Stimulated activated CD4-positive, alpha-beta T cell treated with anti-CD3 and anti-CD28 coated beads, Interleukin-1b, Interleukin-23, amount 100 ng/mL, for 24 hours (primary cell): ENCODE data around the gene SLAMF8.

Experiments used
- DNase-seq, 4 experiments: peaks; one replicate each; pipeline ENCODE4 v3.0.0-alpha.2; 2020; ENCODE audit warnings: low read depth in 4 of 4, low spot score in 1 of 4

SLAMF8 gene

DNA sequence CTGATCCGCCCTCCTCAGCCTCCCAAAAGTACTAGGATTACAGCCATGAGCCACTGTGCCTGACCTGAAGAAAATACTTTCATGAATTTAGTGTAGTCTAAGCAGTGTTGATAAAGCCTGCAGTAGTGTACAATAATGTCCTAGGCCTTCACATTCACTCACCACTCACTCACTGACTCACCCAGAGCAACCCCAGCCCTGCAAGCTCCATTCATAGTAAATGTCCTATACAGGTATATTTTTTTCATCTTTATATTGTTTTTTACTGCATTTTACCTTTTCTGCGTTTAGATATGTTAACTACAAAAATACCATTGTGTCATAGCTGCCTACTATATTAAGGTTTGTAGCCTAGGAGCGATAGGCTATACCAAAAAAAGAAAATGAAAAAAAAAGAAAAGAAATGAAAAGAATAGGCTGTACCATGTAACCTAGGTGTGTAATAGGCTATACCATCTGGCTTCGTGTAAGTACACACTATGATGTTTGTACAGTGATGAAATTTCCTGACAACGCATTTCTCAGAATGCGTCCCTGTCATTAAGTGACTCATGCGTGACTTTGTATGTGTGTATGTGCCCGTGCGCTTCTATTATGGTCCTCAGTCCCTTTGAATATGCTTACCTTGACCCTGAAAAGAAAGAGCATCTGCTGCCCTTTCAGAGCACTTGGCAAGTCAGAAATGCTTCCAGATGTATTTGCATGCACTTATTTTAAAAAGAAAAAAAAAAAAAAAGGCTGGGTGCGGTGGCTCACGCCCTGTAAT lies 9.2 kb upstream of the SLAMF8 start:
- no peak for DNase-seq

DNA sequence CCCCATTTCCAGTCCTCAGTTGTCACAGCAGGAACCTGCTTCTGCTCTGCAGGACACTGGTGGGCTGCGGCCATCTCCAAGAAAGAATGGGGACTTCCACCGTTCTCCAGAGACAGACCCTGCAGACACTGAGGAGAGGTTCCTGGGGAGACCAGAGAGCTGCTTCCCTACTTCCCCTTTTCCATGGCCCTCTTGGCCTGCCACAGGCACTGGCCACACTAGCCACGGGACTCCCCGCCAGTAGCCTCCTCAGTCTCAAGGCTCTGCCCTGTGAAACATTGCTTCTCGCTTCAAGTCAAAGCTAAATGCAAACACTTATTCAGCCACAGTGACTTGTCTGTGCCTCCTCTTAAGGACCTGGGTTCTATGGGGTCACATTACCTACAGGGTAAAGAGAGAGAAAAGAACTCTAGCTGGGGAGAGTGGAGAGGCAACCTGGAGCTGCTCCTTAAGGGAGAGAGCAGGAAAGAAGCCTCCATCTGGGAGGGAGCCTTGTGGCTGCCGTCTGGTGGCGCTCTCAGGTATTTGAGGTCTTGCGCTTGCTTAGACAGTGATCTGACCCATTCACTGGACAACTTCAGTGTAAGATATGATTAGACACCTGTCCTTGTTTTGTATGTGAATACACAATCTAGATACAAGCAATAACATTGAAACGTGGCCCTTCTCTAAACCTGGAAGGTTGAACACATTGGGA lies 5.4 kb upstream of the SLAMF8 start:
- DNase-seq: no peak

DNA sequence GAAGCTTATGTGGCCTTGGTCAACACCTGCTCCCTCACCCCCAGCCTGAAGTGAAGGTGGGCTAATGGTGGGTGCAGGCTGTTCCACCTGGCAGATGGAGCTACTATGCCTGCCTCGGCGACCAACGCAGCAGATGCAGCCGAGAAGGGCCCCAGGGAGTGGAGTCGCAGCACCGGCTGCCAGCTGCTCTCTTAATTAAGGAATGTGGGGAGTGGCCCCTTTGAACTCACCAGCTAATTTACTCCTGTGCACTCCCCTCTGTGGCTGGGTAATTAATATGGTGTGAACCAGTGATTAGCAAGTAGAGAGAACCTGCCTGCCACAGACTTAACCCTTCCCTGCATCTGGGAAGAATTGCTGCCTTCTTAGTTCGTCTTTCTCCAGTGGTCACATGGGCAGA lies 3.3 kb upstream of the SLAMF8 start:
- no peak for DNase-seq

DNA sequence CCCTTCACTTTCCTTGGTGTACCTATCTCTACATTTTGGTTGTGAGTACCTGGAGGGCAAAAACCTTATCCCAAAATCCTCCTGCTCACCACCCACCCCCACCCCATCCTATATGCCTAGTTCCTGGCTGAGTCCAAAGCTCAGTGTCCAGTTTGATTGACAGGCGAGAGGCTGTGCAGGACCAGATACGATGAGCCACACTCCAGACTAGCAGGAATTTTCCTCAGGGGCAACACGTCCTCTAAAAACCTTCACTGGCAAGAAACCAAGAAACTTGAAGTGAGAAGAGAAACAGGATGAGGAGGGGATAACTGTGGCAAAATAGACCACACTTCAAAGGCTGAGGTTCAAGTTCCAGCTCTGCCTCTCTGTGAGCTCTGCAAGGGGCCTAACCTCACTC lies 1.1 kb upstream of the SLAMF8 start:
- no peak for DNase-seq

DNA sequence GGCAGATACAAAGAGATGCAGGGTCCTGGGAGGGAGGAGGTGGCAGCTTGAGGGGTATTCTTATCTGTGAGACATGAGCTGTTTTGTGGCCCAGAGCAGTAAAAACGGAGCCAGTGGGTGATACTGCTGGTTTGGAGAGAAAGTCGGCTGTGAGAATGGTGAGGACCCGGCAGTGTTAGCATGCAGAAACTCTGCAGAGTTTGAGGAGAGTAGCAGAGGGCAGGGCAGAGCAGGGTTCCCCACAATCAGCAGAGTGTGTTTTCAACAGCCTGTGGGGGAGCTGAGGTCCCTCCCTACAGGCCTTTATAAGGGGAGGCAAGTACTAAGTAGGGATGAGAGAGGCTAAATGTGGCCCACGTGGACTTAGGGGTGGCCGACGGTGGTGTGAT lies 423 bp downstream of the SLAMF8 start:
- no peak for DNase-seq

DNA sequence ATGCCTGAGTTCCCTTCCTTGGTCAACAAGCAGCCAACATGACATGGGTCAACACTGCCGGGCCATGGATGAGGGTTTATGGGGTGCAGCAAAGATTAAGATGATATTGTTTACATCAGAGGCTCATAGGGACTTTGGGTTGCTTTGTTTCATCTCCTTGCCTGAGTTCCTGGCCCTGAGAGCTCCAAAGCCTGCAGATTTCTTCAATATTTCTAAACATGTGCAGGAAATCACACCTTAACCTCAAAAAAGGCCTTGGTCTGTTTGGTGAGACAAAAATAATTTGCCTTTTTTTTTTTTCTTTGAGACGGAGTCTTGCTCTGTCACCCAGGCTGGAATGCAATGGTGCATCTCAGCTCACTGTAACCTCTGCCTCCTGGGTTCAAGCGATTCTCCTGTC lies 876 bp downstream of the SLAMF8 start:
- no peak for DNase-seq

DNA sequence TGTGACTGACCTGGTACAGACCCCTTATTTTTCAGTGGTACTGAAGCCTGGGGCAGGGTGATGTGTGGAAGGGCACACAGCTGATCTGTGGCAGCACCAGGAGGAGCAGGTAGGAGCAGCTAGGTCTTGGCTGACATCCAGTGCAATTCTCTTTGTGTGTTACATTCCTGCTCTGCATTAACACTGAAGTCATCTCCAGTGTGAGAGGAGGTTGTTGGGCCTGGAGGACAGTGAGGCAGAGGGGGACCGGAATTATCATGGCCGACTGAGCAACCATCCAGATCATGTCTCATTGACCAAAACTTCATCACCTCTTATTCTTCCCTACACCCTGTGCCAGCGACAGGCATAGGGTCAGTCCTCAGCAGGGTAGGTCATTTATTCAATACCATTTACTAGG lies 1.5 kb downstream of the SLAMF8 start:
- DNase-seq: no peak

DNA sequence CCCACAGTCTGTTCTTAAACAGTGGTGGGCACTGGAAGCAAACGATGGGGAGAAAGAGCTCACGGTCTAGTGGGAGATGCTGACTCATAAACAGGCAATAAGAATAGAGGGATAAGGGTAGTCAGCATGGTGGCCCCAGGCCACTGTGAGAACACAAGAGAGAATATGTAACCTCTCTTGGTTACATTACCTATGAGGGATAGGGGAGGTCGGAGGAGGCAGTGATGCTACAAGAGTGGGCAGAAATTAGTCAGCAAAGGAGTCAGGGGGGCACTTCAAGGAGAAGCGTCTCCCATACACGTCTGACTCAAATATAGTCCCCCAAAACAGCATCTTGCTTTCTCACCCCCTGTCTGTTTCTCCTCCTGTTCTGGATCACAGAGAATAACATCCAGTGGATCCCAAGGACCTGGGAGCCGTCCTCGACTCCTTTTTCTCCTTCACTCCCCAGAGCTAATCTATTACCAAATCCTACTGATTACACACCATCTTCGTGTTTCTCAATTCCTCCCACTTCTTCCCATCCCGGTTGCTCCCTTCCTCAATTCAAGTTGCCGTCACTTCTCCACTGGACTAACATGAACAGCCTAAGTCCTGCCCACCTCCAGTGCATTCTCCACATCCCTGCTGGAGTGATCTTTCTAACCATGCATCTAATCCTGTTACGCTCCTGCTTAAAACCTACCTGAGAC lies 2.1 kb downstream of the SLAMF8 start:
- no peak for DNase-seq

DNA sequence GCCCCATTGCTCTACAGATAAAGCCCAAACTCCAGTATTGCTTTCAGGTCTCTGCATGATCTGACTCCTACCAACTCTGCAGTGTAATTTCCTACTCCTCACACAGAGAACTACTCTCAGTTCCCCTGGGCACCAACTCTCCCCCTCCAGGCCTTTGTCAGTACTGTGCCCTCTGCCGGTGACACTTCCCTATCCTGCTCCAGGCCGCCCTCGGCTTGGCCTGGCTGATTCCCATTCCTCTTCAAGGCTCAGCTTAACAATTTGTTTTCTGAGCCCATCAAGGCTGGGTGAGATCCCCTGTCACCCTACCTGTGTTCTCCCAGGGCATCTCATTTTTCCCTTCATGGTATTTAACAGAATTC lies 2.6 kb downstream of the SLAMF8 start:
- no peak for DNase-seq

DNA sequence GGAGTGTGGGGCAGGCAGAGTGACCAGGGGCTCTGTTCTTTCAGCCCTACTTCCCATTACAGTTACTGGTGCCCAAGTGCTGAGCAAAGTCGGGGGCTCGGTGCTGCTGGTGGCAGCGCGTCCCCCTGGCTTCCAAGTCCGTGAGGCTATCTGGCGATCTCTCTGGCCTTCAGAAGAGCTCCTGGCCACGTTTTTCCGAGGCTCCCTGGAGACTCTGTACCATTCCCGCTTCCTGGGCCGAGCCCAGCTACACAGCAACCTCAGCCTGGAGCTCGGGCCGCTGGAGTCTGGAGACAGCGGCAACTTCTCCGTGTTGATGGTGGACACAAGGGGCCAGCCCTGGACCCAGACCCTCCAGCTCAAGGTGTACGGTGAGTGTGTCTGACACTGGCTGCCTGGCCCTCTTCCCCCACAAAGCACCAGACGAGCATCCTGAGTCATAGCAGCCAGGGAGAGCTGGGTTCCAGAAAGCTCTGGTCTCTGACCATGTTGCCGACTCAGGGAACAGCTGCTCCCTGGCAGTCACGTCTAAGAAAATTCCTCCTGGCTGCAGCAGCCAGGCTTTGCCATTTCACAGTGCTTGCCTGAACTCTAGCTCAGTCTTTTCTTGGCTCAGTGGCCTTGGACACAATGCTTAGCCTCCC lies 3.3 kb downstream of the SLAMF8 start:
- no peak for DNase-seq

DNA sequence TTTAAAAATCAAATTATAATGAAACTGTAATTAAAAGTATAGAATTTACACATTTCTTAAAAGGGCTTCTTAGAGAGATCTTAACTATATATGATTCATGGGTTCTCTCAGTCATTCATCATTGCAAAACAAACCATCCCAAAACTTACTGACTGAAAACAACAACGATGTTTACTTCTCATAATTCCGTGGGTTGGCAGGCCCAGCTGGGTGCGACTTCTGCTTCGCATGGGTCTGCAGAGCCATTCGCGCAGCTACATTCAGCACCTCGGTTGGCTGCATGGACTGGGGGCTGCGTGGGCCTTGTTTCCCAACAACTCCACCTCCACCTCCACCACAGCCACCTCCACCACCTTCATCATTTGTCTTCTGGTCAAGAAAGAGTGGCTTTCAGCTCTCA lies 4.0 kb downstream of the SLAMF8 start:
- DNase-seq: no peak

DNA sequence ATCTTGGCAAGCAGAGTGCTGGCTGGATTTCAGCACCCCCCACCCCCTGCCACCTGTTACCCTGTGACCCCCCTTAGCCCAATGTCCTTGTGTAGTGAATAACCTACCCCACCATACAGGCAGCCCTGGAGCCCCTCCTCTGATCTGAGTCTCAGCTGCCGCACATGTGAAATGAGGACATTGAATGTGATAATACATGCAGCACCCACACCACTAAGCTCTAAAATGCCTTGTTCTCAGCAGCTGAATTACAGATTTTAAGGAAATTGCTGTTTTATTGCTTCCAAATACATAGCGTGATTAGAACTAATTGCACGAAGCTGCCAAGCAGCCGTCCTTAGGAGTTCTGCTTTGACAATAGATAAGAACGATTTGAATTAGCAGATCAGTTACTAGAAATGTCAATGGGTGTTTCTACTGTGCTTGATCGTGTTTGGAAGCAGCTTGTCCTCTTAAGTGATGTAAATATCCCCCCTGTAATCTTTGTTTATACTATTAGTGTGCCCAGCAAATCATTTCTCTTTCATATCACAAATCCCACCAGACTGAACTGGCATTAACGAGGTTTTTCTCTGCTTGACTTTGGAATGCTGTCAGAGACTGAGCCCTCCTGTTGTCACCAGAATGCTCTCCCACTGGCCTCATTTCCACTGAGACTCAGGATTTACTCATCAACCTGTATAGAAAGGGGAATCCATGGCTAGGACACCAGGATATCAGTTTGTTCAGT lies 4.9 kb downstream of the SLAMF8 start:
- no peak for DNase-seq

DNA sequence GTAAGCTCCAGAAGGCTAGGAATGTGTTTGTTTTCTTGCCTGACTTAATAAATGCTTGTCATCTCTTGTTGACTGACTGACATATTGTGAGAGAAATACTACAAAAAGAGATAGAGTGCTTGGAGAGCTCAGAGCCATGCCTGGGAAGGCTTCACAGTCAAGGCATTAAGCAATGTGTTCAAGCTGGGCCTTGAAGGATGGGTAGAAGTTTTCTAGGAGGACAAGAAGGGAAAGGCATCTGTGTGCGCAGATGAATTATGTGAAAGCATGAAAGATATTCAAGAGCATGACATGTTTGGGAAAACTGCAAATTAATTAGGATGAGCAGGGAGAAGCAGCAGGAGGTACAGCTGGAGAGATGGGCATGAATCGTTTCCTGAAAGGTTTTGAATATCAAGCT lies 5.6 kb downstream of the SLAMF8 start:
- no peak for DNase-seq

DNA sequence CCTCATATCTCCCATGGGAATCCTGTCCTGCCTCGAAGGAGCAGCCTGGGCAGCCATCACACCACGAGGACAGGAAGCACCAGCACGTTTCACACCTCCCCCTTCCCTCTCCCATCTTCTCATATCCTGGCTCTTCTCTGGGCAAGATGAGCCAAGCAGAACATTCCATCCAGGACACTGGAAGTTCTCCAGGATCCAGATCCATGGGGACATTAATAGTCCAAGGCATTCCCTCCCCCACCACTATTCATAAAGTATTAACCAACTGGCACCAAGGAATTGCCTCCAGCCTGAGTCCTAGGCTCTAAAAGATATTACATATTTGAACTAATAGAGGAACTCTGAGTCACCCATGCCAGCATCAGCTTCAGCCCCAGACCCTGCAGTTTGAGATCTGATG lies 8.7 kb downstream of the SLAMF8 start:
- DNase-seq: no peak

DNA sequence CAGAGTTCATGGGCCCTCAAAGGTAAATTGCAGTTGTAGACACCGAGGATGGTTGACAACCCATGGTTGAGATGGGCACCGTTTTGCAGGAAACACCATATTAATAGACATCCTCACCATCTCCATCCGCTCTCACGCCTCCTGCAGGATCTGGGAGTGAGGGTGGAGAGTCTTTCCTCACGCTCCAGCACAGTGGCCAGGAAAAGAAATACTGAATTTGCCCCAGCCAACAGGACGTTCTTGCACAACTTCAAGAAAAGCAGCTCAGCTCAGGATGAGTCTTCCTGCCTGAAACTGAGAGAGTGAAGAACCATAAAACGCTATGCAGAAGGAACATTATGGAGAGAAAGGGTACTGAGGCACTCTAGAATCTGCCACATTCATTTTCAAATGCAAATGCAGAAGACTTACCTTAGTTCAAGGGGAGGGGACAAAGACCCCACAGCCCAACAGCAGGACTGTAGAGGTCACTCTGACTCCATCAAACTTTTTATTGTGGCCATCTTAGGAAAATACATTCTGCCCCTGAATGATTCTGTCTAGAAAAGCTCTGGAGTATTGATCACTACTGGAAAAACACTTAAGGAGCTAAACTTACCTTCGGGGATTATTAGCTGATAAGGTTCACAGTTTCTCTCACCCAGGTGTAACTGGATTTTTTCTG lies 9.3 kb downstream of the SLAMF8 start:
- DNase-seq: no peak

DNA sequence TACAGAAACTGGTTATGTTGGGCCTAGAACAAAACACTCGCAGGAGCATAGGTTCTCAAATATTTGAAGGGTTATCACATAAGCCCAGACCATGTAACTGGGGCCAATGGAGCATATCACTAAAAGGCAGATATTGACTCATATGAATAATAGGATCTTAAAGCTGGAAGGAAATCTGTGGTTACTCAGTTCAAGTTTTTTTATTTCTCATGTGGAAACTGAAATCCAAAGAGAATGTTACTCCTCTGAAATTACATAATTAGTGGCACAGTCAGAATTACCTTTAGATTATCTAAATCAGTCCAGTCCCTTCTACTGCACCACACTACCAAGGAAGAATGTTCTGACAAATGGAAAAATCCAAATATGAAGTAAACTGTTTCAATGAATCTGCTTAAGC lies 12.0 kb downstream of the SLAMF8 start:
- no peak for DNase-seq

DNA sequence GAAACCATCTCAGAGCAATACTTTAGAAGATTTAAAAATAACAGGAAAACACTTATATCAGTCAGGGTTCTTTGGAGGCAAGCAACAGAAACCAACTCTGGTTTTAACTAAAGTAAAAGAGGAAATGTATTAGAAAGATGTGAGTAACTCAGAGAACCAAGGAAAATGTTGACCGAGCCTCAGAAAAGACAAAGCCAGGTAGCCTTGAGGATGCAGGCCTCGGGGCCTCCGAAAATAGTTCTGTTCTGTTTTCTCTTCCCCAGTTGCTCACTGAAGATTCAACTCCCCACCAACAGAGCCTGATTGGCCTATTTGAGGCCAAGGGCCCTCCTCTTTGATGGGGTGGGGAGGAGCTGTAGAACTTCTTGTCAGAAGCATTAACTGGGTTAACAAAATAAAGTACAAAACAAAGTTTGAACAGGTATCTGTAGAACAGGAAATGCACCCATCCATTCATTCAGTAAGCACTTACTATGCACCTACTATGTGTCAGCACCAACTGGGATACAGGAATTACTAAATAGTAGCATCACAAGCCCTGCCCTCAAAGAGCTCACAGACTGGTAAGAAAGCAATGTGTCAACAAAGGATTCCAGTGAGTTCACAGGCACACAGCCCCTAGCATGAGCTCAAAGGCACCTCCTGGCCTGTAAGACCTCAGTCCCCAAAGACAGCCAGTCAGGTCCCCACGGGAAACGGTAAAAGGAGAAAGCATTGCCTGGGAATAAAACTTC lies 12.6 kb downstream of the SLAMF8 start:
- no peak for DNase-seq

DNA sequence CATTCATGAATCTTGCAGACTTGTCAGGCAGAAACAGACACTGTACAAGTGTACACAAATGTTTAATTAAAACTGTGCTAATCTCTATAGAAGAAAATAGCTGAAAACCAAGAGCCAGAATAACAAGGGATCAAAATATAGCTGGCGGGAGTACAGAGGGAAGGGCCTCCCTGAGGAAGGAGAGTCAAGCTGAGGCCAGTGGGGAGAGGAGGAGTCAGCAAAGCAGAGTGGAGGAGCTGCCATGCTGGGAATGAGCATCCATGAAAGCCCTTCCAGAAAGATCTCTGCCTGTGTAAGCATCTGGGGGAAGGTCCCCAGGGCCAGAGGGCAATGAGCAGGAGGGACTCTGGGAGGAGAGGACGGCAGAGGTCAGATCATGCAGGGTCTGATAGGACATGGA lies 15.1 kb downstream of the SLAMF8 start:
- DNase-seq: no peak

DNA sequence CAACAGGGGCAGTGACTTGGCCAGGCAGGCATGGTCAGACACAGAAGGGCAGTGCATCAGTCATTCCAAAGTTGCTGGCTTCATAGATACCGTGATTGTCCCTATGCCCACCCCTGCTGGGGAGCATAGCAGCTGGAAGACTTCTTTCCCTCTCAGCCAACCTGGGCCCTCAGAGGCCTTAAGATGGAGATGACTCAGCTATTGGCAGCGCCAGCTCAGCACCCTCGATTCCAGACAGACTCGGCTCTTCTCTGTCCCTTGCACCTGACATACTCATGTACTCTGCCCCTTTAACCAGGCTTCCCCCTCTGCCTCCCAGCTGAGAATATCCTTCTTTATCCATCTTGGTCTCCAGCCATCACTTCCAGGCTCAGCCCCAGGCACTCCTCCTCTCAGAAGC lies 16.8 kb downstream of the SLAMF8 start:
- no peak for DNase-seq
